C4-2B (cell line): Measurements from ENCODE around the gene ANKRD39.

ENCODE experiments used
- H3K27ac ChIP-seq: fragments of 450-650 bp; 2 replicates; pipeline ENCODE4 v1.5.1; 2017
- CTCF ChIP-seq: fragments of 450-650 bp; conservative IDR thresholded peaks from 2 replicates; pipeline ENCODE4 v1.5.1; 2017; ENCODE audit warnings: mild to moderate bottlenecking
- ZFX ChIP-seq: fragments of 450-650 bp; IDR thresholded peaks from 2 replicates; pipeline ENCODE4 v1.6.1; 2017

Gene ANKRD39

GRCh38 chr2:96837575-96837974 lies 20.2 kb downstream of the ANKRD39 start:
- no peak overlapping the region for H3K27ac ChIP-seq
- no peak for TF ChIP-seq CTCF
- TF ChIP-seq ZFX, result no peak

- H3K27ac ChIP-seq, result no peak overlapping the region
- TF ChIP-seq ZFX (no peak), CTCF (no peak)
Measured at GRCh38 chr2:96835830-96836229, 22.0 kb downstream of the ANKRD39 start.

- no peak for TF ChIP-seq CTCF
- TF ChIP-seq ZFX, result no peak
- H3K27ac ChIP-seq, result peak overlapping the region; percentile 65
Measured at GRCh38 chr2:96832754-96833507, 24.9 kb downstream of the ANKRD39 start.

- H3K27ac ChIP-seq, result peak overlapping the region; percentile 65
- TF ChIP-seq CTCF (no peak), ZFX (no peak)
Measured at GRCh38 chr2:96832408-96832753, 25.4 kb downstream of the ANKRD39 start.

GRCh38 chr2:96831679-96832078 lies 26.1 kb downstream of the ANKRD39 start:
- no peak overlapping the region; the same call in 1 of the 2 replicates for H3K27ac ChIP-seq
- TF ChIP-seq ZFX, result no peak
- TF ChIP-seq CTCF, result no peak

- TF ChIP-seq CTCF (no peak), ZFX (no peak)
- no peak overlapping the region for H3K27ac ChIP-seq
Measured at GRCh38 chr2:96830044-96830562, 27.7 kb downstream of the ANKRD39 start.

- no peak overlapping the region for H3K27ac ChIP-seq
- TF ChIP-seq ZFX (no peak), CTCF (no peak)
Measured at GRCh38 chr2:96828874-96829273, 28.9 kb downstream of the ANKRD39 start.
